Tibial artery (tissue), 4 donors: ENCODE measurements around the gene INO80.

Source experiments
- DNase-seq, 2 donors: peaks; one replicate each; pipeline ENCODE4 v3.0.0-alpha.2; 2019
- H3K27ac ChIP-seq, 2 donors: fragments of 200-600 bp; sonication (generic) in 1 of 2; 1 replicate in 1 of 2; 2 replicates in 1 of 2; pipeline ENCODE4 v1.5.1; 2018 to 2019; ENCODE audit warnings: mild to moderate bottlenecking in 1 of 2
- H3K27me3 ChIP-seq, 2 donors: fragments of 200-600 bp; sonication (generic) in 1 of 2; one replicate each; pipeline versions ENCODE4 v1.5.1 to v1.6.0; 2016 to 2019
- H3K36me3 ChIP-seq, 3 donors: fragments of 200-600 bp; sonication (generic) in 2 of 3; one replicate each; pipeline ENCODE4 v1.5.1; 2016 to 2019; ENCODE audit warnings: mild to moderate bottlenecking in 2 of 3
- H3K4me1 ChIP-seq, 4 donors: fragments of 200-600 bp; sonication (generic) in 2 of 4; 1 replicate in 3 of 4; 2 replicates in 1 of 4; pipeline ENCODE4 v1.5.1; 2016 to 2019
- H3K4me3 ChIP-seq, 2 donors: fragments of 200-600 bp; sonication (generic) in 1 of 2; 1 replicate in 1 of 2; 2 replicates in 1 of 2; pipeline ENCODE4 v1.5.1; 2018 to 2019; ENCODE audit warnings: mild to moderate bottlenecking in 2 of 2
- H3K9me3 ChIP-seq, 3 donors: fragments of 200-600 bp; sonication (generic) in 1 of 3; one replicate each; pipeline ENCODE4 v1.5.1; 2016 to 2019
- CTCF ChIP-seq, 2 experiments: fragments of 200-600 bp in 1 of 2; fragments of 450-650 bp in 1 of 2; IDR thresholded peaks; one replicate each; pipeline ENCODE4 v1.5.1; 2017 to 2019; ENCODE audit warnings: antibody characterized with exemption in 2 of 2, mild to moderate bottlenecking in 1 of 2, moderate library complexity in 1 of 2
- intact Hi-C: fragments of 100-400 bp; cut with DNase I; formaldehyde crosslinking; loops from one replicate; pipeline ENCODE4 v1.15.0; 2023; ENCODE audit warnings: low total_unique reads

INO80 gene

GRCh38 chr15:41020311-41020710 is 95.8 kb downstream of the INO80 start:
- intact Hi-C loops = loop anchor here (5.0 kb wide), 1 partner anchor 78 kb away; no protein-coding TSS in a partner anchor
- peaks cover 0 to 57% (median 36%) of the 10 kb centered on the region in 4 donors for H3K4me1 ChIP-seq
- no peak for TF ChIP-seq CTCF (IDR thresholded peaks at IDR 0.05)
- no peak overlapping the region for H3K27ac ChIP-seq
- peaks cover 8 to 34% (median 9%) of the 10 kb centered on the region in 3 donors for H3K36me3 ChIP-seq
- no peaks in the 10 kb centered on the region for H3K27me3 ChIP-seq
- no peaks in the 10 kb centered on the region for H3K9me3 ChIP-seq
- DNase-seq = no peak
- no peak overlapping the region for H3K4me3 ChIP-seq

GRCh38 chr15:41019174-41019573 is 96.9 kb downstream of the INO80 start:
- intact Hi-C loops = loop anchor here (2.0 kb wide), 1 partner anchor 112 kb away; no protein-coding TSS in a partner anchor
- Histone ChIP-seq H3K36me3 (peaks cover 11 to 46% (median 18%) of the 10 kb centered on the region in 3 donors), H3K27ac (no peak overlapping the region)

GRCh38 chr15:41018534-41018933 is 97.5 kb downstream of the INO80 start:
- Histone ChIP-seq H3K27ac (peak overlapping the region in 1 of 2 donors; percentile 55), H3K36me3 (peaks cover 11 to 51% (median 18%) of the 10 kb centered on the region in 3 donors)

More at GRCh38 chr15:41019174-41019573, 96.9 kb downstream of the INO80 start:
- Histone ChIP-seq H3K9me3 (no peaks in the 10 kb centered on the region), H3K4me1 (peaks cover 0 to 46% (median 25%) of the 10 kb centered on the region in 4 donors), H3K27me3 (no peaks in the 10 kb centered on the region), H3K4me3 (no peak overlapping the region)
- TF ChIP-seq CTCF (IDR thresholded peaks at IDR 0.05) = no peak
- DNase-seq = no peak

GRCh38 chr15:41017066-41017735 is 98.9 kb downstream of the INO80 start:
- H3K36me3 ChIP-seq = peaks cover 11 to 51% (median 18%) of the 10 kb centered on the region in 3 donors
- H3K27me3 ChIP-seq = no peaks in the 10 kb centered on the region
- no peak for DNase-seq
- H3K4me3 ChIP-seq = no peak overlapping the region
- H3K27ac ChIP-seq = peak overlapping the region; percentile 49 to 55
- no peak for TF ChIP-seq CTCF (IDR thresholded peaks at IDR 0.05)
- H3K9me3 ChIP-seq = no peaks in the 10 kb centered on the region
- peaks cover 0 to 29% (median 16%) of the 10 kb centered on the region in 4 donors for H3K4me1 ChIP-seq
- intact Hi-C loops = no loop called here

More at GRCh38 chr15:41018534-41018933, 97.5 kb downstream of the INO80 start:
- TF ChIP-seq CTCF (IDR thresholded peaks at IDR 0.05) = peak; percentile 64 to 69
- no peak for DNase-seq
- intact Hi-C loops = loop anchor here (2.0 kb wide), 1 partner anchor 112 kb away; no protein-coding TSS in a partner anchor
- Histone ChIP-seq H3K4me3 (no peak overlapping the region), H3K4me1 (peaks cover 0 to 40% (median 21%) of the 10 kb centered on the region in 4 donors), H3K27me3 (no peaks in the 10 kb centered on the region), H3K9me3 (no peaks in the 10 kb centered on the region)

- no peaks in the 10 kb centered on the region for H3K27me3 ChIP-seq
- H3K4me1 ChIP-seq = peaks cover 0 to 28% (median 16%) of the 10 kb centered on the region in 4 donors
- H3K27ac ChIP-seq = no peak overlapping the region
- no peaks in the 10 kb centered on the region for H3K9me3 ChIP-seq
- no peak overlapping the region for H3K4me3 ChIP-seq
- TF ChIP-seq CTCF (IDR thresholded peaks at IDR 0.05) = no peak
- DNase-seq = no peak
- H3K36me3 ChIP-seq = peaks cover 3 to 38% (median 18%) of the 10 kb centered on the region in 3 donors
- intact Hi-C loops = no loop called here
These were observed 102.2 kb downstream of the INO80 start for GRCh38 chr15:41013691-41014414.
